Endothelial cell of umbilical vein (primary cell): ENCODE measurements around the gene TICRR. TPM values are rescaled to one million over a fixed set of nuclear protein-coding genes. Genes with fewer than 3 reads are reported as not detected.

ENCODE experiments used
- BruUV-seq: library from RNA; stranded (reverse); fragments of 400-500 nt; replicated peaks from 2 replicates; lab custom pipeline; 2021; lab: Mats Ljungman, UMichigan
- CTCF ChIA-PET: fragments of 300-600, 350-600 bp; sonication (Branson Sonifier 250); formaldehyde crosslinking; loops from one replicate; lab custom pipeline; 2021; ENCODE audit warnings: antibody characterized with exemption, inconsistent platforms; lab: Charles Lee
- POLR2A ChIA-PET: fragments of 300-600, 350-600 bp; sonication (Branson Sonifier 250); formaldehyde crosslinking; loops from one replicate; lab custom pipeline; 2021; ENCODE audit warnings: antibody characterized with exemption, inconsistent platforms; lab: Charles Lee
- DNase-seq: peaks from one replicate; pipeline ENCODE4 v3.0.0-alpha.2; 2011; ENCODE audit warnings: low read depth, low spot score
- FAIRE-seq: peaks from 2 replicates; lab custom pipeline; 2011; peaks lifted over from hg19 to GRCh38; lab: Jason Lieb, UNC
- H2AFZ ChIP-seq: 2 replicates; pipeline ENCODE4 v1.6.0; 2012; ENCODE audit warnings: low read depth, low read length, control low read depth, inconsistent platforms
- H3K27ac ChIP-seq: 2 replicates; pipeline ENCODE4 v1.5.1; 2011; ENCODE audit warnings: low read depth, mild to moderate bottlenecking, control low read depth, low read length, moderate library complexity; ENCODE audit not compliant: insufficient read depth
- H3K27me3 ChIP-seq, 2 experiments: 2 replicates each; pipeline versions ENCODE4 v1.6.0 to v1.6.1; 2011; ENCODE audit warnings: low read length in 2 of 2, mixed read lengths in 1 of 2; ENCODE audit not compliant: control insufficient read depth in 2 of 2, insufficient read depth in 2 of 2
- H3K36me3 ChIP-seq, 2 experiments: 2 replicates in 1 of 2; 3 replicates in 1 of 2; pipeline ENCODE4 v1.5.1; 2011; ENCODE audit warnings: low read length in 2 of 2, mild to moderate bottlenecking in 1 of 2, moderate library complexity in 1 of 2; ENCODE audit not compliant: control insufficient read depth in 2 of 2, insufficient read depth in 2 of 2; ENCODE audit errors: extremely low read depth in 1 of 2
- H3K4me1 ChIP-seq: 3 replicates; pipeline ENCODE4 v1.5.1; 2011; ENCODE audit warnings: mild to moderate bottlenecking, low read length; ENCODE audit not compliant: control insufficient read depth, insufficient read depth; ENCODE audit errors: extremely low read depth
- H3K4me2 ChIP-seq: 2 replicates; pipeline ENCODE4 v1.6.1; 2011; ENCODE audit warnings: low read length, control low read depth, mixed read lengths; ENCODE audit not compliant: insufficient read depth
- H3K4me3 ChIP-seq, 3 experiments: fragments of 200-600 bp in 1 of 3; sonication (generic), shearing (Covaris generic) in 1 of 3; replicated peaks in 1 of 3; 2 replicates each; pipeline ENCODE4 v1.5.1; 2011 to 2016; ENCODE audit warnings: control low read depth in 3 of 3, low read length in 3 of 3, mild to moderate bottlenecking in 2 of 3, inconsistent platforms in 1 of 3, low read depth in 1 of 3, moderate library complexity in 1 of 3; ENCODE audit not compliant: insufficient read depth in 1 of 3
- H3K79me2 ChIP-seq: 2 replicates; pipeline ENCODE4 v1.6.0; 2012; ENCODE audit warnings: low read length, inconsistent platforms; ENCODE audit not compliant: control insufficient read depth, insufficient read depth
- H3K9ac ChIP-seq: replicated peaks from 2 replicates; pipeline ENCODE3; 2011; ENCODE audit warnings: low read length, control low read depth; ENCODE audit not compliant: insufficient read depth; ENCODE audit errors: extremely low read depth
- H3K9me1 ChIP-seq: replicated peaks from 3 replicates; pipeline ENCODE4 v1.6.0; 2011; ENCODE audit warnings: mild to moderate bottlenecking, low read length; ENCODE audit not compliant: control insufficient read depth, insufficient read depth; ENCODE audit errors: extremely low read depth
- H3K9me3 ChIP-seq: replicated peaks from 2 replicates; pipeline ENCODE4 v1.5.1; 2012; ENCODE audit warnings: low read length, inconsistent platforms; ENCODE audit not compliant: control insufficient read depth, insufficient read depth
- H4K20me1 ChIP-seq: replicated peaks from 2 replicates; pipeline ENCODE3; 2011; ENCODE audit warnings: mild to moderate bottlenecking, low read length; ENCODE audit not compliant: control insufficient read depth, insufficient read depth; ENCODE audit errors: extremely low read depth
- EZH2 ChIP-seq: IDR thresholded peaks from 2 replicates; pipeline ENCODE4 v1.6.1; 2012; ENCODE audit warnings: borderline replicate concordance, low read depth, mild to moderate bottlenecking, moderate library complexity, low read length, inconsistent platforms; ENCODE audit not compliant: severe bottlenecking
- FOS ChIP-seq: IDR thresholded peaks from 2 replicates; pipeline ENCODE4 v1.6.1; 2011; ENCODE audit warnings: mild to moderate bottlenecking, low read length, moderate library complexity, borderline replicate concordance; ENCODE audit not compliant: insufficient read depth
- GATA2 ChIP-seq: IDR thresholded peaks from 2 replicates; pipeline ENCODE4 v1.7.0; 2011; ENCODE audit warnings: low read depth, mild to moderate bottlenecking, moderate library complexity, mixed read lengths, low read length; ENCODE audit not compliant: insufficient read length, insufficient read depth
- JUN ChIP-seq: IDR thresholded peaks from 2 replicates; pipeline ENCODE4 v1.6.1; 2011; ENCODE audit warnings: borderline replicate concordance, low read depth; ENCODE audit not compliant: insufficient read length, insufficient read depth
- MYC ChIP-seq: IDR thresholded peaks from one replicate; pipeline ENCODE4 v1.6.1; 2011; ENCODE audit warnings: mild to moderate bottlenecking, low read depth, low read length
- POLR2A ChIP-seq: IDR thresholded peaks from 2 replicates; pipeline ENCODE4 v1.6.1; 2012; ENCODE audit warnings: low read depth, mild to moderate bottlenecking, control low read depth, low read length
- POLR2AphosphoS5 ChIP-seq: IDR thresholded peaks from 2 replicates; pipeline ENCODE4 v1.6.1; 2012; ENCODE audit warnings: low read depth, mild to moderate bottlenecking, control low read depth, low read length, moderate library complexity; ENCODE audit not compliant: insufficient read depth
- dilution Hi-C: fragments of 300-500 bp; cut with MboI; formaldehyde crosslinking; loops from one replicate; pipeline ENCODE4 v1.15.0; 2019; ENCODE audit warnings: low sequenced_read_pairs; ENCODE audit not compliant: extremely low pct_ligation_motif_present
- intact Hi-C: fragments of 100-400 bp; cut with micrococcal nuclease; formaldehyde crosslinking; loops from one replicate; pipeline ENCODE4 v1.10.0; 2022
- polyA plus RNA-seq, 4 experiments: library from polyadenylated mRNA; depleted of rRNA in 3 of 4; stranded (reverse) in 3 of 4; unstranded in 1 of 4; fragments of >200 nt; gene quantifications; 2 replicates each; pipeline versions ENCODE4 v1.2.1 to v1.2.3, GENCODE V29; 2011 to 2012; ENCODE audit warnings: missing spikeins in 1 of 4
- total RNA-seq: library from RNA; stranded (reverse); gene quantifications from 2 replicates; pipeline ENCODE4 v1.2.3, GENCODE V29; 2021
- TF ChIP-seq, protein P1 (sequence below): IDR thresholded peaks from 2 replicates; pipeline ENCODE4 v1.6.1; 2011; ENCODE audit not compliant: insufficient read depth, insufficient read length
- TF ChIP-seq, protein P2 (sequence below), 2 donors: IDR thresholded peaks; 1 replicate in 1 of 2; 2 replicates in 1 of 2; pipeline ENCODE4 v1.5.1; 2011; ENCODE audit warnings: low read length in 2 of 2, mild to moderate bottlenecking in 2 of 2, moderate library complexity in 2 of 2, control low read depth in 1 of 2, inconsistent platforms in 1 of 2, low read depth in 1 of 2; ENCODE audit not compliant: insufficient read depth in 1 of 2; ENCODE audit errors: extremely low read depth in 1 of 2

The TICRR gene
- total and polyA plus RNA-seq, 2 donors (not counting 3 experiments of a cell fraction or from before 2014, with no cell fraction given) = 4.9 to 19.4 TPM

DNA sequence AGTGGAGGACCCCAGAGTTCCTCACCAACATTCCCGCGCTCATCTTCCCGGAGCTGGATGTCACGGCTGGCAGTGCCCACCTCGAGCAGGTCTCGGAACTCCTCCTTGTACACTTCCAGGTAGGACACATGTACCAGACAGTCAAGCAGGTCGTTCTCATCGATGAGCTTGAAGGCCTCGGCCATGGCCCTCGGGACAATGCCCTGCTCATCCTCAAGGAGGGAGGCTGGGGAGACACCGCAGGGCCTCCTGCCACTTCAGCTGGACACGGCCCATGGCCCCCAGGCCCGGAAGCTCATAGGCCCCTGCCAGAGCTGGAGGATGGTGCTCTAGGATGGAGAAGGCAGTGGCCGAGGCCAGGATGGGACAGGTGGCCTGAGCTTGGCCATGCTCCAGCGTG is 74.4 kb downstream of the TICRR start:
- ChIA-PET CTCF (no interaction called here), POLR2A (no interaction called here)
- intact Hi-C loops = no loop called here

More for the DNA sequence above, 74.4 kb downstream of the TICRR start:
- no peak for DNase-seq
- TF ChIP-seq JUN = no peak
- no peak for TF ChIP-seq EZH2
- TF ChIP-seq, protein P1, sequence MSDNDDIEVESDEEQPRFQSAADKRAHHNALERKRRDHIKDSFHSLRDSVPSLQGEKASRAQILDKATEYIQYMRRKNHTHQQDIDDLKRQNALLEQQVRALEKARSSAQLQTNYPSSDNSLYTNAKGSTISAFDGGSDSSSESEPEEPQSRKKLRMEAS = no peak
- TF ChIP-seq MYC = no peak
- no peak for TF ChIP-seq GATA2
- TF ChIP-seq, protein P2, sequence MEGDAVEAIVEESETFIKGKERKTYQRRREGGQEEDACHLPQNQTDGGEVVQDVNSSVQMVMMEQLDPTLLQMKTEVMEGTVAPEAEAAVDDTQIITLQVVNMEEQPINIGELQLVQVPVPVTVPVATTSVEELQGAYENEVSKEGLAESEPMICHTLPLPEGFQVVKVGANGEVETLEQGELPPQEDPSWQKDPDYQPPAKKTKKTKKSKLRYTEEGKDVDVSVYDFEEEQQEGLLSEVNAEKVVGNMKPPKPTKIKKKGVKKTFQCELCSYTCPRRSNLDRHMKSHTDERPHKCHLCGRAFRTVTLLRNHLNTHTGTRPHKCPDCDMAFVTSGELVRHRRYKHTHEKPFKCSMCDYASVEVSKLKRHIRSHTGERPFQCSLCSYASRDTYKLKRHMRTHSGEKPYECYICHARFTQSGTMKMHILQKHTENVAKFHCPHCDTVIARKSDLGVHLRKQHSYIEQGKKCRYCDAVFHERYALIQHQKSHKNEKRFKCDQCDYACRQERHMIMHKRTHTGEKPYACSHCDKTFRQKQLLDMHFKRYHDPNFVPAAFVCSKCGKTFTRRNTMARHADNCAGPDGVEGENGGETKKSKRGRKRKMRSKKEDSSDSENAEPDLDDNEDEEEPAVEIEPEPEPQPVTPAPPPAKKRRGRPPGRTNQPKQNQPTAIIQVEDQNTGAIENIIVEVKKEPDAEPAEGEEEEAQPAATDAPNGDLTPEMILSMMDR (IDR thresholded peaks at IDR 0.05; ENCODE audit: extremely low read depth in 1 of 2, insufficient read depth in 1 of 2, low read depth in 1 of 2, low read length in 2 of 2) = no peak
- no peak for TF ChIP-seq FOS
- TF ChIP-seq POLR2AphosphoS5 = no peak
- no peak for TF ChIP-seq POLR2A
- peaks cover 5% of the 10 kb centered on the region for H3K79me2 ChIP-seq
- no peaks in the 10 kb centered on the region for H4K20me1 ChIP-seq
- H3K36me3 ChIP-seq = peaks cover 0 to 5% of the 10 kb centered on the region in 2 experiments
- no peak overlapping the region for H3K4me2 ChIP-seq
- H2AFZ ChIP-seq = no peak overlapping the region
- no TSS peak for BruUV-seq
- H3K4me3 ChIP-seq = no peak overlapping the region
- H3K9ac ChIP-seq = no peak overlapping the region
- H3K9me1 ChIP-seq = no peaks in the 10 kb centered on the region
- H3K27ac ChIP-seq = no peak overlapping the region
- no peak for FAIRE-seq
- no peaks in the 10 kb centered on the region for H3K9me3 ChIP-seq
- dilution Hi-C loops = no loop called here
- peaks cover 6% of the 10 kb centered on the region for H3K4me1 ChIP-seq
- no peaks in the 10 kb centered on the region for H3K27me3 ChIP-seq
